GM12864 (cell line): ENCODE data around the gene VPS26A.
A peak's percentile ranks its signal among the peaks of the same experiment; 100 is the strongest.

Experiments
- DNase-seq: peaks from one replicate; pipeline ENCODE4 v3.0.0-alpha.2; 2011; ENCODE audit warnings: low read depth
- H3K4me3 ChIP-seq: 2 replicates; pipeline ENCODE4 v1.5.1; 2011; ENCODE audit warnings: mild to moderate bottlenecking, low read depth, low read length, control low read depth
- TF ChIP-seq, protein P1 (sequence below): IDR thresholded peaks from 2 replicates; pipeline ENCODE4 v1.5.1; 2011; ENCODE audit warnings: low read depth, mild to moderate bottlenecking, moderate library complexity, low read length, control low read depth, inconsistent platforms; ENCODE audit errors: missing control alignments

VPS26A gene

DNA sequence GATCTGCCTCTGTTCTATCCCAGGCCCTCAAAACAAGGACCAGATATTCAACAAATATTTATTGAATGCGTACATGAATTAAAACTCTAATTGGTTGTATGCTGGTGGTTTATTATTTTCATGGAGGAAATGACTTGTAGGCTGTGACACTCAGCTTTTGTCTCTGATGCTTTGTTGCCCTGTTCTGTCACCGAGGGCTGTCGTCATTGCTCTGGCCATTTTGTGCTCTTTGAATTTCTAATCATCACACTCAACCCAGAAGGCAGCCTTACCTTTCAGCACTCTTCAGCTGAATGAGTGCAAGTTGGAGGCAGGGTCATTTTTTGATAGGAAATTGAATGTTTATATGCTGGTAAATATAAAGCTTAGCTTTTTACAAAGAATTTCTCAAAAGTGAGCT, 21.5 kb upstream of the VPS26A start:
- H3K4me3 ChIP-seq, result no peak overlapping the region
- TF ChIP-seq, protein P1, sequence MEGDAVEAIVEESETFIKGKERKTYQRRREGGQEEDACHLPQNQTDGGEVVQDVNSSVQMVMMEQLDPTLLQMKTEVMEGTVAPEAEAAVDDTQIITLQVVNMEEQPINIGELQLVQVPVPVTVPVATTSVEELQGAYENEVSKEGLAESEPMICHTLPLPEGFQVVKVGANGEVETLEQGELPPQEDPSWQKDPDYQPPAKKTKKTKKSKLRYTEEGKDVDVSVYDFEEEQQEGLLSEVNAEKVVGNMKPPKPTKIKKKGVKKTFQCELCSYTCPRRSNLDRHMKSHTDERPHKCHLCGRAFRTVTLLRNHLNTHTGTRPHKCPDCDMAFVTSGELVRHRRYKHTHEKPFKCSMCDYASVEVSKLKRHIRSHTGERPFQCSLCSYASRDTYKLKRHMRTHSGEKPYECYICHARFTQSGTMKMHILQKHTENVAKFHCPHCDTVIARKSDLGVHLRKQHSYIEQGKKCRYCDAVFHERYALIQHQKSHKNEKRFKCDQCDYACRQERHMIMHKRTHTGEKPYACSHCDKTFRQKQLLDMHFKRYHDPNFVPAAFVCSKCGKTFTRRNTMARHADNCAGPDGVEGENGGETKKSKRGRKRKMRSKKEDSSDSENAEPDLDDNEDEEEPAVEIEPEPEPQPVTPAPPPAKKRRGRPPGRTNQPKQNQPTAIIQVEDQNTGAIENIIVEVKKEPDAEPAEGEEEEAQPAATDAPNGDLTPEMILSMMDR, result no peak
- no peak for DNase-seq

DNA sequence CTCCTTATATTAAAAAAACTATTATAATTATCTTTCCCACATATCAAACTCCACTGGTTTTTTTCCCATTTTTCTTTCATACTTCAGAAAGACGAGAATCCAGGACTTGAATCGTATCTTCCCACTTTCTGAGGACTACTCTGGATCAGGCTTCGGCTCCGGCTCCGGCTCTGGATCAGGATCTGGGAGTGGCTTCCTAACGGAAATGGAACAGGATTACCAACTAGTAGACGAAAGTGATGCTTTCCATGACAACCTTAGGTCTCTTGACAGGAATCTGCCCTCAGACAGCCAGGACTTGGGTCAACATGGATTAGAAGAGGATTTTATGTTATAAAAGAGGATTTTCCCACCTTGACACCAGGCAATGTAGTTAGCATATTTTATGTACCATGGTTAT, 20.2 kb upstream of the VPS26A start:
- DNase-seq, result no peak
- no peak overlapping the region for H3K4me3 ChIP-seq
- TF ChIP-seq, protein P1, result no peak

DNA sequence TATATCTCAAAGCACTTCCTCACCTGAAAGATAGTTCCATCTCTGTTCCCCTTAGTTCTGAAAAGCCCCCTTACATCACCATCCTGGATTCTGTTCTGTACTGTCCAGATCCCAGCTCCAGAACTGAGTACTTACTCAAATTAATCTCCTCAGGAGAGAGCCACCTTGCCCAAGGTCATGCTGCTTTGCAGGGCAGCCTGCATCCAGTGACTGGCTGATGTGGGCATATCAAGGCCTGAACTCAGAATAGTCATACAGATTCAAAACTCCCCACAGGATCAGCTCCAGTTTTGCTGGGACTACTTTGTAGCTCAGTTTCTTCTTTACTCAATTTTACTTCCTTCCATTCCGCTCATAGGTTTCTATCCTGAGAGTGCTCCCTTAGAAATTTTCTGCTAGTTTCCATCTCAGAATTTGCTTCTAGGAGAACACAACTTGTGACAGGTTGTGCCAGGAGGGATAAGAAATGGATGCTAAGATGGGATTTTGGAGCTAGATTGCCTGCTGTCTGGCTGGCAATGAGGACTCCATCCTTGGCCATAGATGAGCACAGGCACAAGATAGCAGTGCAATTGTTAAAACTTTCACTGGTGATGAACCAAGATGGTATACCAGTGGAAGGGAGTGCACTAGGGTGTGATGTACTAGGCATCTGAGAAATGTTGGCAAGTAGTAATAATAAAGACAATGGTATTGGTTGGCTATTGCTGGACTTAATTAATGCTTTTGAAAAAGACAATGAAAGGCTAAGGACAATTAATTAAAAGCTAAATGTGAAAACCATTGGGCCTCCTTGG, 18.8 kb upstream of the VPS26A start:
- TF ChIP-seq, protein P1, result no peak
- no peak overlapping the region for H3K4me3 ChIP-seq
- DNase-seq, result no peak

DNA sequence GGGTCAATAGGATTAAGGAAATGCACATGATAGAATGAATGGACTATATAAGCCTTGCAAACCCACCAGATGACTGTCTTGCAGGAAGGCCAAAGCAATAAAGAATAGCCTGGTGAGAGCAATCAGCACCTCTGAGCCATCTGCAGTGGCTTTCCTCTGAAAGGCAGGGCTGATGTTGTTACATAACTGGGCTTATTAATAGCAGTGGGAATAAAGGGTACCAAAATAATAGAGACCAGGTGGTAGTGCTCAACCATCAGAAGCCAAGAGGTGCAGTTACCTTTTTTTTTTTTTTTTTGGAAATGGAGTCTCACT, 16.8 kb upstream of the VPS26A start:
- no peak overlapping the region for H3K4me3 ChIP-seq
- no peak for DNase-seq
- TF ChIP-seq, protein P1, result no peak

DNA sequence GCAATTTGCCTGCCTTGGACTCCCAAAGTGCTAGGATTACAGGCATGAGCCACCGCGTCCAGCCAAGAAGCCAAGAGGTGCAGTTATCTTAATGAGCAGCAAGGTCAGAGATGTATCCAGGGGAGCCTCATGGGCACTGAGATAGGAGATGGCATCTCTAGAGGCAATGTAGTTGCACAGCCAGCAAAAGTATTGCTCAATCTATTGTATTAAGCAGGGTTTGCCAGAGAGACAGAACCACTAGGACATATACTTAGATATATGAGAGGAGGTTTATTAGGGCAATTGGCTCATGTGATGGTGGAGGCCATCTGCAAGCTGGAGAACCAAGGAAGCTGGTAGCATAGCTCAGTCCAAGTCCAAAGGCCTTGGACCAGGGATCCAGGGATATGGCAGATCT, 16.3 kb upstream of the VPS26A start:
- no peak for DNase-seq
- H3K4me3 ChIP-seq, result no peak overlapping the region
- TF ChIP-seq, protein P1, result no peak

DNA sequence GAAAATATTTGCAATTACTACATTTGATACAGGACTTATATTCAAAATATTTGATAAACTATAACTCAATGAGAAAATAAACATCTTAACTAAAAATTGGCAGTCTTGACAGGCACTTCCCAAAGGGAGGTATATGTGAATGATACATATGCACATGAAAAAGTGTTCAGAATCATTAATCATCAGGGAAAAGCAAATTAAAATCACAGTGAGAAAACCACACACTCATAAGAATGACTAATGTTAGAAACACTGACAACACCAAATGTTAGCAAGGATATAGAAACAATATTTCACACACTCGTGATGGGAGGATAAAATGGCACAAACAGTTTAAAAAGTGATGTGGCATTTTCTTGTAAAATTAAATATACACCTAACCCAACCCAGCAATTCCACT, 4.1 kb upstream of the VPS26A start:
- DNase-seq, result no peak
- H3K4me3 ChIP-seq, result no peak overlapping the region
- TF ChIP-seq, protein P1, result no peak

DNA sequence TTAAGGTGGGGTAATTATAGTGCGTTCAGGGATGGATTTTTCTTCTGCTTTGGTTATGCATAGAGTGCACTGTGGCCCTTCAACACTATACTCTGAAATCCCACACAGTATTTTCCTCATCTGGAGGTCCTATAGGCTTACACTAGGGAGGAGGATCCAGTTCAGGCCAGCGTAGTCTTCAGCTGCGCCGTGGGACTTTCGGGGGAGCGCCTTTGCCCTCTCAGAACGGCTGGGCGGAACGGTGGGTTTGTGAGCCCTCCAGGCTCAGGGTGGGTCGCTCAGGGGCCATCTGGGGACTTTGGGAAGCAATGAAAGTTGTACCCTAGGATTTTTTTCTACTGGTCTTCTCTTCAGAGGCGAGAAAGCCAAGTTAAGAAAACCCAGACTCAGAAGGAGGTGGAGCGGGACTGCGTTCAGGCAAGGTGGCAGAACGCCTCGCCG, 652 bp upstream of the VPS26A start:
- peak; percentile 7 for DNase-seq
- H3K4me3 ChIP-seq, result peak overlapping the region; percentile 91
- TF ChIP-seq, protein P1, result no peak
